IPS-18a (cell line): ENCODE measurements around the gene DOCK6.

Source experiments
- H3K27ac ChIP-seq: one replicate; pipeline ENCODE4 v1.5.1; 2013; ENCODE audit warnings: low read length
- H3K27me3 ChIP-seq: one replicate; pipeline ENCODE4 v1.6.1; 2013; ENCODE audit warnings: mild to moderate bottlenecking, low read length; ENCODE audit not compliant: control insufficient read depth, insufficient read depth
- H3K36me3 ChIP-seq: one replicate; pipeline ENCODE4 v1.6.1; 2013; ENCODE audit warnings: low read depth, low read length; ENCODE audit not compliant: control insufficient read depth
- H3K4me1 ChIP-seq: one replicate; pipeline ENCODE4 v1.6.1; 2013; ENCODE audit warnings: low read depth, low read length; ENCODE audit not compliant: control insufficient read depth
- H3K4me3 ChIP-seq: one replicate; pipeline ENCODE4 v1.5.1; 2013; ENCODE audit warnings: low read length
- H3K9ac ChIP-seq: one replicate; pipeline ENCODE4 v1.6.1; 2013; ENCODE audit warnings: mild to moderate bottlenecking, low read length, moderate library complexity
- H3K9me3 ChIP-seq: one replicate; pipeline ENCODE4 v1.6.1; 2013; ENCODE audit warnings: low read depth, low read length; ENCODE audit not compliant: control insufficient read depth

The DOCK6 gene

DNA sequence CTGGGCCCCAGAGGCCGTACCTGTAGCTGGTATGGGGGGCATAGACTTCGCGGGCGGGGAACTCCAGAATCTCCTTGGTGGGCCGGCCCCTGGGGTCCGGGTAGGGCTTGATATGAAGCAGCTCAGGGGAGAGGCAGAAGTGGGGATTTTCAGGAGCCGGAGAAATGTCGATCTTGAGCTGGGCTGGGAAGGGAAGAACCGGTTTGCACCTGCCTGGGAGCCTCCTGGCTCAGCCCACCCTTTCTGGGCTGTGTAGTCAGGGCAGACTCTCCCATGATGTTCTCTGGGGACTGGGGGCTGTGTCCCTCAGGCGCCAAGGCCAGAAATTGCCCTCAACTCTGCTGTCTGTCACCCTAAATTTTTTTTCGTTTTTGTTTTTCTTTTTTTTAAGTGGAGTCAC is 20.3 kb downstream of the DOCK6 start:
- H3K4me3 ChIP-seq: no peak overlapping the region
- H3K9me3 ChIP-seq: no peaks in the 10 kb centered on the region
- no peak overlapping the region for H3K9ac ChIP-seq
- no peak overlapping the region for H3K27ac ChIP-seq
- H3K4me1 ChIP-seq: no peaks in the 10 kb centered on the region
- H3K36me3 ChIP-seq: no peaks in the 10 kb centered on the region
- no peaks in the 10 kb centered on the region for H3K27me3 ChIP-seq

DNA sequence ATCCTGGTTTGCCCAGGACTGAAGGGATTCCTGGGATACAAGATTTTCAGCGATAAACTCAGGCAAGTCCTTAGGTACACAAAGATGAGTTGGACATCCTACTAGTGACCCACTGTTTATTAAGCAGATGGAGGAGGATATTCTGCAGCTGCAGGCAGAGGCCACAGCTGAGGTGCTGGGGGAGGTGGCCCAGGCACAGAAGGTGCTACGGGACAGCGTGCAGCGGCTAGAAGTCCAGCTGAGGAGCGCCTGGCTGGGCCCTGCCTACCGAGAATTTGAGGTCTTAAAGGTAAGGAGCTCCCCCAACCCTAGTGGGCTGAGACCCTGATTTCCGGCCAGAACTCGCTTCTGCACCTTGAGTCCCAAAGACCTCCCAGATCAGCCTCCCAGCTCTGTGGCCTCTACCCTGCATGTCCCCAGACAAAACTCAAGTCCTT is 22.3 kb downstream of the DOCK6 start:
- Histone ChIP-seq H3K4me1 (no peaks in the 10 kb centered on the region), H3K27me3 (no peaks in the 10 kb centered on the region), H3K9me3 (no peaks in the 10 kb centered on the region), H3K9ac (no peak overlapping the region), H3K4me3 (no peak overlapping the region), H3K36me3 (no peaks in the 10 kb centered on the region), H3K27ac (no peak overlapping the region)

DNA sequence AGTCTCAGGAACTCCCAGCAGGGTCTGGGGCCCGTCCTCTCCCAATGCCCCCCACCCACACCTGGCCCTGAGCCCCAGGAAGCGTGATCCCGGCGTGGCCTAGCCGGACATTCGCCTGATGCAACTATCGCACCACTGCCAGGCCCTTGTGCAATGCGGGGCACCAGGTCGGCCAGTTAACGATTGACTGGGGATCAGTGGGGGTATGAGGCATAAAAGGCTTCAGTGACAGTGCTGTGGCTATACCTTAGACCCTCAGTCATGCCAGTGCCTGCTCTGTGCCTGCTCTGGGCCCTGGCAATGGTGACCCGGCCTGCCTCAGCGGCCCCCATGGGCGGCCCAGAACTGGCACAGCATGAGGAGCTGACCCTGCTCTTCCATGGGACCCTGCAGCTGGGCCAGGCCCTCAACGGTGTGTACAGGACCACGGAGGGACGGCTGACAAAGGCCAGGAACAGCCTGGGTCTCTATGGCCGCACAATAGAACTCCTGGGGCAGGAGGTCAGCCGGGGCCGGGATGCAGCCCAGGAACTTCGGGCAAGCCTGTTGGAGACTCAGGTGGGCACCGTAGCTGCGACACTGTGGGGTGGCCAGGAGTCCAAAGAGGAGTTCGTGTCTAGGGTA is 22.8 kb downstream of the DOCK6 start, which contains the start of gene ANGPTL8:
TSS of gene ANGPTL8 (plus strand) at position 243 of the 624 bp plus-strand sequence. CDS start at position 262, 19 bp downstream.
- Histone ChIP-seq H3K27me3 (no peaks in the 10 kb centered on the region), H3K27ac (no peak within 1 kb of the TSS), H3K4me1 (no peaks in the 10 kb centered on the region), H3K9me3 (no peaks in the 10 kb centered on the region), H3K36me3 (no peaks in the 10 kb centered on the region), H3K9ac (no peak within 1 kb of the TSS), H3K4me3 (no peak within 1 kb of the TSS)

DNA sequence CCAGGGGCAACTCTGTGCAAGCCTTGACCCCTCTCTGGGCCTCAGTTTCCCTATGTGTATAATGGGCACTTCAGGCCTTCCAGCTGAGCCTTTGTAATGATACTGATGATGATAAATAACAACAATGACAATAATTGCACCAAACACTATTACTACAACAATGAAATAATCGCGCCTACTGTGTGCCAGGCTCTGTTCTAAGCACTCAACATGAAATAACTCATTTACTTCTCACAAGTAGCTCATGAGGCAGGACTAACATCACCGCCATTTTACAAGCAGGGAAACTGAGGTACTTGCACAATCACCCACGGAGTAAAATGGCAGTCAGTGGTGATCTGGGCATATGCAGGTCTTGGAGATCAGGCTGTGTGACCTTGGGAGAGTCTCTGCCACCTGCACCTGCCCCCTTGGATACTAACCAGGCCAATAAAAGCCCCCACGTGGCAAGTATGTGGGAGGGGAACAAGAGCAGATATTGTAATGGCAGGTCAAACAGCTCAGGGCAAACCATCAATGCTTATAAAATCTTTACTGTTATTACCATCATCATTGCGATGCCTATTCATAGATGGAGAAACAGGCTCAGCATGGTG is 23.4 kb downstream of the DOCK6 start:
- H3K36me3 ChIP-seq: no peaks in the 10 kb centered on the region

DNA sequence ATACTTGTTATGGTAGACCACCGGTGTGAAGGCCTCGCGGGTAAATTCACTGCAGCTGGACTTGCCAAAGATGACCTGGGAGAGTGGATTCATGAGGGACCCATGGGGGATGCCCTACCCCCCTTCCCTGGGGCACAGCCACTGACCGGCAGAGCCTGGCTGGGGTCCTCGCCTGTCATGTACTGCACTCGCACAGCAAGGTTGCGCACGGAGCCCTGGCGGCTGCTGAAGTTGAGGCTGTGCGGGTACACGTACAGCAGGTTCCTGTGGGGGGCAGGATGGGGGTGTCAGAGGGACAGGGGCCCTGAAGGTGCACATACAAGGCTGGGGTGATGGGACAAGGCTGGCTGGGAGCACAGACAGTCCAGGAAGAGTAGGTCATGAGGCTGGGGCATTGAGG is 24.3 kb downstream of the DOCK6 start:
- Histone ChIP-seq H3K27me3 (no peaks in the 10 kb centered on the region), H3K36me3 (no peaks in the 10 kb centered on the region), H3K4me1 (no peaks in the 10 kb centered on the region), H3K9ac (no peak overlapping the region), H3K27ac (no peak overlapping the region), H3K4me3 (no peak overlapping the region), H3K9me3 (no peaks in the 10 kb centered on the region)

More for the DNA sequence above, 23.4 kb downstream of the DOCK6 start:
- Histone ChIP-seq H3K27me3 (no peaks in the 10 kb centered on the region), H3K4me1 (no peaks in the 10 kb centered on the region), H3K9me3 (no peaks in the 10 kb centered on the region), H3K27ac (no peak overlapping the region), H3K9ac (no peak overlapping the region), H3K4me3 (no peak overlapping the region)

DNA sequence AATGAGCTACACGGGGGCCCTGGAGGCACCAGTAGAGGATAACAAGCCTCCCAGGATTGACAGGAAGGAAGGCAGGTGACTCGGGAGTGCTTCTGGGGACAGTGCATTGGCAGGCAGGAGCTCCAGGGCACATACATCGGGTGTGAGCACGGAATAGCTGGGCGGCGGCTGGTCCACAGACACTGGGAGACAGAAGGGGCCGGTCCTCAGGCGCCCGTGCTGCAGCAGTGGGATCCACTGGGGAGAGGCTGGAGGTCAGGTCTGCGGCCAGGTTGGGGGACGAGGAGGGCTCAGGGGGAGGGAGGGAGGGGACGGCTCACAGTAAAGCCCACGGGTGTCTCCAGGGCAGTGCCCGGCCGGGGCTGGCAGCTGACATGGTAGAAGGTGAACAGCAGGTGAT is 25.0 kb downstream of the DOCK6 start:
- H3K36me3 ChIP-seq: peaks cover 7% of the 10 kb centered on the region
- H3K27me3 ChIP-seq: no peaks in the 10 kb centered on the region
- no peak overlapping the region for H3K9ac ChIP-seq
- no peak overlapping the region for H3K4me3 ChIP-seq
- no peaks in the 10 kb centered on the region for H3K9me3 ChIP-seq
- H3K27ac ChIP-seq: no peak overlapping the region
- no peaks in the 10 kb centered on the region for H3K4me1 ChIP-seq

DNA sequence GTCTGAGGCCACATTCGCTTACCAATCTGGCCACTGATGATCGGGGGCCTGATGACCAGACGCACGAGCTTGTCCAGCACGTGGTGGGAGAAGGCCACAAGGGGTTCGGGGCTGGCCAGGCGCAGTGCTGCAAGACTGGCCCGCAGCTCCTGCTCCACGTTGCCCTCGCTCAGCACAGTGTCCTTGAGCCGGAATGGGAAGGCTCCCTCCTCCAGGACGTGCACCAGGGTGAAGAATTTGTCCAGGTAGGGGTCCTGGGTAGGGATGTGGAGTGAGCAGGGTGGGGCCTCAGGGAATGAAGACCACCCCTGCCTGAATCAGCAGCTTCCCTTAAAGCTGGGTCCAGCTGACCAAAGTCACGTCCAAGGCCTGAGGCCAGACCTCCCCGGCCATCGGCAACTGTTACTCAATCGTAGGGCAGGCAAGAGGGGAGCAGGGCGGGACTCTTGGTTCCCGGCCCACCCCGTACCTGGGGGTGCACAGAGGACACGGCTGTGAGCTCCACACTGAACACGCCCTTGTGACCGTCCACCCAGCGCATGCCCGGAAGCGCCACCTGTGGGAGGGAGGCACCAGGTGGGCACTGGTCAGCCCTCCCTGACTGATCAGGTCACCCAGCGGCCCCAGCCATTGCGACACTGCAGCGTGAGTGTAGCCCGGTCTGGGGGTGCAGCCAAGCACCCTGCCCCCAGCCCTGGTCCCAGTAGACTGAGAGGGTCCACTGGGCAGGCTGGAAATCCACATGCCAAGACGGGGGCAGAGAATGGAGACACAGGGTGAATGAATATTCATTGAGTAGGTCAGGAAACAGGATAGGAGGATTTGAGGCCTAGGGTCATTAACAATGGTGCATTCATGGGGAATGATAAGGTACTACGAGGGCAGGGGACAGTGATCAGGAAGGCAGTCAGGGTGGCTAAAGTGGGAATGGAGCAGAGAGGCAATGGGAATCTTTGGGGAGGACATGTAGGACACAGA is 25.7 kb downstream of the DOCK6 start:
- no peaks in the 10 kb centered on the region for H3K4me1 ChIP-seq
- H3K9ac ChIP-seq: no peak overlapping the region
- H3K4me3 ChIP-seq: no peak overlapping the region
- H3K27me3 ChIP-seq: no peaks in the 10 kb centered on the region
- H3K27ac ChIP-seq: no peak overlapping the region
- H3K36me3 ChIP-seq: peaks cover 9% of the 10 kb centered on the region
- no peaks in the 10 kb centered on the region for H3K9me3 ChIP-seq

DNA sequence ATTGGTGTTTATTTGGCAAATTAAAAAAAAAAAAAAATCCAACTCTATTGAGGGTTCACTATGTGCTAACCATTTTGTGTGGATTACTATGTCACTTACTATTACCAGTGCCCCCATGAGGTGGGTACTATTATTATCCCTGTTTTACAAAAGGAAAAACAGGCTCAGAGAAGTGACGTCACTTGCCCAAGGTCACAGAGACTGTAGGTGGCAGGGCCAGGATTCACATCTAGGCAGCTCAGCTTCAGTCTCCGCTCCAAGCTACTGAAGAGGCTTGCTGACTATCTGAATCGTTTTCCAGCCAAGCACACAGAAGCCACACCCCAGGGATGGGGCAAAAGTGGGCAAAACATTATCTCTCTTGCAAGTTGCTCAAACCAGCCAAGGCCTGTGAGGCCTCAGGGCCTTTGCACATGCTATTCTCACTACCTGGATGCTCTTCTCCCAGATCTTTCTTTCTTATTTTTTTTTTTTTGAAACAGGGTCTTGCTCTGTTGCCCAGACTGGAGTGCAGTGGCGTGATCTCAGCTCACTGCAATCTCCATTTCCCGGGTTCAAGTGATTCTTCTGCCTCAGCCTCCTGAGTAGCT is 27.7 kb downstream of the DOCK6 start:
- Histone ChIP-seq H3K9me3 (no peaks in the 10 kb centered on the region), H3K27ac (no peak overlapping the region), H3K36me3 (peaks cover 9% of the 10 kb centered on the region), H3K27me3 (no peaks in the 10 kb centered on the region), H3K4me1 (no peaks in the 10 kb centered on the region), H3K9ac (no peak overlapping the region), H3K4me3 (no peak overlapping the region)

DNA sequence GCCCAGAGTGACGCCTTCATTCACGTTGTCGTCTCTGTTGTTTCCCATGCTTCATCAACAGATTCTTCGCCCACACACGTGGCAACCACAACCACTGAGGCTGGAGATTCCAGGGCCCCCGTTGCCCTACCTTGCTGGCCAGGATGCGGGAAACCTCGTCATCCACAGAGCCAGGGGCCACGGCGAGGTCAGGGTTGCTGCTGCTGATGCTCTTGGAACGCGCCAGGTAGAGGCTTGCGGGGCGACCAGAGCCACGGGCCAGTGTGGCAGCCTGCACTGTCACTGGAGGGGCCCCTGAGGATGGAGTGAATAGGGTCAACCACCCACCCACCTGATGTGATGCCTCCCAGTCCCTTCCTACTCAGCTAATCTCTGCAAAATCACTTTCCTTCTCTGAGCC is 29.3 kb downstream of the DOCK6 start:
- Histone ChIP-seq H3K36me3 (peaks cover 9% of the 10 kb centered on the region), H3K9me3 (no peaks in the 10 kb centered on the region), H3K9ac (no peak overlapping the region), H3K27me3 (no peaks in the 10 kb centered on the region), H3K27ac (no peak overlapping the region), H3K4me1 (no peaks in the 10 kb centered on the region), H3K4me3 (no peak overlapping the region)

DNA sequence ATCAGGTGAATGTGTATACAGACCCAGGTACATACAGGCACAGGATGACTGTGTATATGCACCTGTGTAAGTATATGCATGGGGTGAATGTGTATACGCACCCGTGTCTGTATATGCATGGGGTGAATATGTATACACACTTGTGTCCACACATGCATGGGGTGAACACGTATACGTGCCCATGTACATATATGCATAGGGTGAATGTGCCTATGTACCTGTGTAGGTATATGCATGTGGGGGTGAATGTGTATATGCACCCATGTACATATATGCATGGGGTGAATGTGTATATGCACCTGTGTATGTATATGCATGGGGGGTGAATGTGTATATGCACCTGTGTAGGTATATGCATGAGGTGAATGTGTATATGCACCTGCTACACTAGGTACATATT is 29.8 kb downstream of the DOCK6 start:
- H3K4me1 ChIP-seq: no peaks in the 10 kb centered on the region
- H3K27me3 ChIP-seq: no peaks in the 10 kb centered on the region
- peaks cover 9% of the 10 kb centered on the region for H3K36me3 ChIP-seq
- no peak overlapping the region for H3K27ac ChIP-seq
- no peak overlapping the region for H3K9ac ChIP-seq
- H3K4me3 ChIP-seq: no peak overlapping the region
- no peaks in the 10 kb centered on the region for H3K9me3 ChIP-seq

DNA sequence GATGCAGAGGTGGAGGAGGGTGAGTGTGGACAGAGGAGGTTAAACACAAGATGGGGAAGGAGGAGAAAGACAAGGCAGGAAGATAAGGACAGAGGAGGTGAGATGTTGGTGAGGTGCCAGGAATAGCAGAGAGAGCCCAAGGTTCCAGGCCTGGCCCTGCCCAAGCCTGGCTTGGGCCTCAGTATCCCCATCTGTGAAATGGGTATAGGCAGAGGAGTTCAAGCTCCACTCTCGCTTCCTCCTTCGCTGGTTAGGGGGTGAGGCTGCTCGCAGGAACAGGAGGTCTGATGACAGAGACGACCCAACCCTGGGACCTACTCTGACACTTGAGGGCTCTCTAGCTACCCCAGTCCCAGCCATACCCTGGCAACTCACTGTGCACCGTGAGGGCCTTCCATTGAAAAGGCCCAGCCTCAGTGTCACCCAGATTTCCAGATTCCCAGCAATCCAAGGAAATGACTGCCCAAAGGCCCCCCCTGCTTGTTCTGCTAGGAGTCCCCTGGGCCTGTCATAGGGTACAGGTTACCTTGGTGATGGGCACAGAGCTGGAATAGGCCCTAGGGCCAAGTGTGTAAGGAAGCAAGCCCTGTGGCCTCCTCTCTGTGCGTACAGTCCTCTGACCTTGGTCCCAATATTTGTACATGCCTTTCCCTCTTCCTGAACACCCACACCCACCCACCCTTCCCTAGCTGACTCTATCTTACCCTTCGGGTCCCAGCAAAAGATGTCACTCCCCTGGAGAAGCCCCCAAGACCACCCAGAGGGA is 31.5 kb downstream of the DOCK6 start:
- H3K4me1 ChIP-seq: no peaks in the 10 kb centered on the region
- H3K9me3 ChIP-seq: no peaks in the 10 kb centered on the region
- no peak overlapping the region for H3K9ac ChIP-seq
- H3K36me3 ChIP-seq: peaks cover 9% of the 10 kb centered on the region
- no peaks in the 10 kb centered on the region for H3K27me3 ChIP-seq
- H3K27ac ChIP-seq: no peak overlapping the region
- no peak overlapping the region for H3K4me3 ChIP-seq
